Lower leg skin (tissue), 4 donors: ENCODE measurements around the gene USP35. TPM values are rescaled to one million over a fixed set of nuclear protein-coding genes. Genes with fewer than 3 reads are reported as not detected.
A peak's percentile ranks its signal among the peaks of the same experiment; 100 is the strongest.
"Not testable (repeated sequence)": the region's sequence is repeated elsewhere in the genome, so short reads cannot be mapped to it uniquely, and the experiment has no call there.

Experiments used
- DNase-seq, 2 donors: peaks; one replicate each; pipeline ENCODE4 v3.0.0-alpha.2; 2019; ENCODE audit warnings: low spot score in 2 of 2
- H3K4me3 ChIP-seq: fragments of 200-600 bp; sonication (generic); 2 replicates; pipeline ENCODE4 v1.5.1; 2017; ENCODE audit warnings: mild to moderate bottlenecking, low read depth; ENCODE audit not compliant: poor library complexity, severe bottlenecking
- POLR2A ChIP-seq, 2 donors: fragments of 450-650 bp; IDR thresholded peaks; one replicate each; pipeline ENCODE4 v1.6.1; 2016 to 2017; ENCODE audit warnings: antibody characterized with exemption in 2 of 2, mild to moderate bottlenecking in 1 of 2, moderate library complexity in 1 of 2
- WGBS, 2 donors: methylation state at CpG; one replicate each; pipeline ENCODE4 v1.1.5; 2018; 5-methylcytosine and 5-hydroxymethylcytosine counted together
- intact Hi-C: fragments of 100-400 bp; cut with DNase I; formaldehyde crosslinking; loops from one replicate; pipeline ENCODE4 v1.15.0; 2023; ENCODE audit warnings: low total_unique reads
- total RNA-seq, 4 donors: library from RNA; depleted of rRNA; stranded (reverse); fragments of >200 nt; gene quantifications; one replicate each; pipeline ENCODE4 v1.1.0, GENCODE V29; 2016
- TF ChIP-seq, protein P1 (sequence below), 3 donors: fragments of 450-650 bp; IDR thresholded peaks; one replicate each; pipeline ENCODE4 v1.5.1; 2016; ENCODE audit warnings: antibody characterized with exemption in 3 of 3, mild to moderate bottlenecking in 3 of 3, moderate library complexity in 2 of 3

The USP35 gene
- total RNA-seq, 4 donors from 2014 or later = 3.0 to 4.0 (median 3.5) TPM

DNA sequence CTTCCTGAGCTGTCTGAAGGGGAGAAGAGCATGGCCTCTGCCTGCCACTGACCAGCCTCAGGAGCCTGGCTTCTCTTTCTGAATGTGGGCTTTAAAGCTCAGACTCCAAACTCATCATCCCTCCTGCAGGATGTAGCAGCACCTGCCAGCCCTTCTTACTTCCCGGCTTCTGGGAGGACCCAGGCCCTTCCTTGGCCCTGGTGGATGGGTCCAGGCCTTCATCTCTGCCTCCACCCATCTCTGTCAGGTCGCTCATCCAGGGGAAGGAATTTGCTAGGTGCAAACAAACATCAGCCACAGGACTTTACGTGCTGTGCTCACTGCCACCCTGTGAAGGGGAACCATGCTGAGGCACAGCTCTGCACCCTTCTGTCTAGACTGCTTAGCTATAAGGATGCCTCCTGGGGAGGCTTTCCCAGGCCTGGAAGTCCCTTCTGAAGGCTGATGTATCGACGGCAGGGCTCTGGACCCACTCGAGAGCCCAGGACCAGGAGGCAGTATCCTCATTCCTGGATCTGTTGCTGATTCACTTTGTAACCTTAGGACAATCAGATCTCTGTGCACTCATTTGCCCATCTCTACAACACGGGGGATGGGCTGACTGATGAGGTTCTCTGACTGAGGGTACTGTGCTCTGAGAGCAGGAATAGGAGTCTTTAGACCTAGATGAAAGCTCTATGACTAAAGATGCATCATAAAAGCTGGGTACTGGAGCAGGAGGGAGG lies 30.9 kb downstream of the USP35 start:
- no peak overlapping the region for H3K4me3 ChIP-seq
- DNase-seq = peak in 1 of 2 donors; percentile 36
- WGBS, 2 donors = 94% methylated on average over 7 of the region's 7 CpGs
- intact Hi-C loops = loop anchor here (10.0 kb wide), 1 partner anchor 345 kb away; no protein-coding TSS in a partner anchor
- TF ChIP-seq, protein P1, sequence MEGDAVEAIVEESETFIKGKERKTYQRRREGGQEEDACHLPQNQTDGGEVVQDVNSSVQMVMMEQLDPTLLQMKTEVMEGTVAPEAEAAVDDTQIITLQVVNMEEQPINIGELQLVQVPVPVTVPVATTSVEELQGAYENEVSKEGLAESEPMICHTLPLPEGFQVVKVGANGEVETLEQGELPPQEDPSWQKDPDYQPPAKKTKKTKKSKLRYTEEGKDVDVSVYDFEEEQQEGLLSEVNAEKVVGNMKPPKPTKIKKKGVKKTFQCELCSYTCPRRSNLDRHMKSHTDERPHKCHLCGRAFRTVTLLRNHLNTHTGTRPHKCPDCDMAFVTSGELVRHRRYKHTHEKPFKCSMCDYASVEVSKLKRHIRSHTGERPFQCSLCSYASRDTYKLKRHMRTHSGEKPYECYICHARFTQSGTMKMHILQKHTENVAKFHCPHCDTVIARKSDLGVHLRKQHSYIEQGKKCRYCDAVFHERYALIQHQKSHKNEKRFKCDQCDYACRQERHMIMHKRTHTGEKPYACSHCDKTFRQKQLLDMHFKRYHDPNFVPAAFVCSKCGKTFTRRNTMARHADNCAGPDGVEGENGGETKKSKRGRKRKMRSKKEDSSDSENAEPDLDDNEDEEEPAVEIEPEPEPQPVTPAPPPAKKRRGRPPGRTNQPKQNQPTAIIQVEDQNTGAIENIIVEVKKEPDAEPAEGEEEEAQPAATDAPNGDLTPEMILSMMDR (IDR thresholded peaks at IDR 0.05) = no peak
- no peak for TF ChIP-seq POLR2A (IDR thresholded peaks at IDR 0.05)

DNA sequence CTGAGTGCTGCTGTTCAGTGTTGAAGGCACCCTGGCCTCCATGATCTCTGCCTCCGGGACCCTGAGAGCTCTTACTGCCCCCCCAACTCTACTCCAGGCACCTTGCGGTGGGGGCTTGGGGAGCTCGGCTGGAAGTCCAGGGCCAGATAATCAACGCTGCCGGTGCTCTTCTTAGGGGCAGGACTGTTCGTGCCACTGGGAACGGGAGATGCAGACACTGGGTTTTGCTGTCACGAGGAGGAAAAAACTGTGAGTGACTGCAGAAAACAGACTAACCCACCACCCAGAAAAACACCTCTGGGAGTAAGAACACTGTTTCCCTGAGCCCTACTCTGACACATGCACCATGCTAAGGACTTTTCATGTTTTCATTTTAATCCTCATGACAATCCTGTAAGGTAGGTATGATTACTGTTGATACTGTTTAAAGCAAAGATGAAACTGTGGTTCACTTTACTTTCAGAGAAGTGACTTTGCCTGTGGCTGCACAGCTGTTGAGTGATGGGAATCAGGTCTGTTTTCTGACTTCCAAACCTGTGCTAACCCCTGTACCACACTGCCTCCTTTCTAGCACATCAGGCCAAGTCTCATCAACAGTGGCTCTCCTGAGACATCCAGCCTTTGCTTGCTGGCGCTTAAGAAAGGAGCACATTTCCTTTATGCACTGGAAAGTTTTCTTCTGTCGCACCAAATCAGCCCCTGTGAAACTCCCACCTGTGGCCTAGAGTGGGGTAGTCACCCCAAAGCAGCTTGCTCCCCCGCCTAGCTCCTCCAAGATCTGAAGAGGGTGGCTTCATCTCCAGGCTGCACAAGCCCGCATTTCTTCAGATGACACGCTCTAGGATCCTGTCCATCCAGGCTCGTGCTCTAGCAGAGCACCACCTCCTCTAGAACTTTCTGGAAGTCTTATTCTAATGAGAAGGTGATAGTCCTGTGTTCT lies 31.8 kb downstream of the USP35 start:
- DNase-seq = peak in 1 of 2 donors; percentile 68
- intact Hi-C loops = loop anchor here (10.0 kb wide), 1 partner anchor 344 kb away; no protein-coding TSS in a partner anchor
- H3K4me3 ChIP-seq = no peak overlapping the region
- TF ChIP-seq POLR2A (IDR thresholded peaks at IDR 0.05) = no peak
- TF ChIP-seq, protein P1 (IDR thresholded peaks at IDR 0.05) = no peak
- 95 to 97% methylated on average over 13 to 14 of the region's 14 CpGs for WGBS, 2 donors

DNA sequence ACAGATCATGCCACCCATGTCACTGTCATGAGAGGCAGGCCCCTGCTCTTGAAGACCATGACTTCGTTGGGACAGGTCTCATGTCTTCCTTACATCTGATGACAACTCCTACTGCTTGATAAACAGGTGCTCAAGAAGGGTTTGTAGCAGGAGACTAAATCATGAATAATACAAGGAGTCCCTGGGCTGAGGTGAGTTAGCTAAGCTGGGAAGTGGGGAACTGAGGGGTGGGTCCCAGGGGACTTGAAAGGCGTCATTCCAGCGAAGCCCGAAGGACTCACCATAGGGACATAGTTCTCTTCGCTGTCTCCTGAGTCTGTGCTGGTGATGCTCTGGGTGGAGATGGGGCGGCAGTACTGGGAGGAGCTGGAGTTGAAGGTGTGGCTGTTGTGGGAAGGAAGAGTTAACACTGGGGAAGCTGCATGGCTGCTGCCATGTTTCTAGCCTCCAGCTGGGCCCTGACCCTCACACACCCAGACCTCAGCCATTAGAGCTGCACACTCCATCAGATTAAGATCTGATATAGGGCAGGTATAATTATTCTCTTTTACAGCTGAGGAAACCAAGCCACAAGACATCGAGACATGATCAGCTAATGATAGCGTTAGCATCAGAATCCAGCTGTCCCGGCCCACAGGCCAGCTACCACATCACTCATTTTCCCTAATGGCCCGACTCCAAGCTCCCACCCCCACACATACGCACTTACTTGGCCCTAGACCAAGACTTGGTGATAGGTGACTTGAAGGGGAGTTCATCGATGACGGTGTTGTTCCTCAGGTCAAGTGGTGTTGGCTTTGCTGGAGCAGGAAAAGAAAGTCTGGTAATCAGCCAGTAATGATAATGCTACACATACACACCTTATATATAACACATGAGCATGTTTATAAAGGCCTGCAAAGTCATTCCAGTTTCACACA lies 32.9 kb downstream of the USP35 start:
- intact Hi-C loops = loop anchor here (10.0 kb wide), 1 partner anchor 343 kb away; no protein-coding TSS in a partner anchor
- WGBS, 2 donors = 86 to 89% methylated on average over 13 of the region's 13 CpGs
- H3K4me3 ChIP-seq = no peak overlapping the region
- no peak for TF ChIP-seq POLR2A (IDR thresholded peaks at IDR 0.05)
- TF ChIP-seq, protein P1 (IDR thresholded peaks at IDR 0.05) = no peak
- no peak for DNase-seq

DNA sequence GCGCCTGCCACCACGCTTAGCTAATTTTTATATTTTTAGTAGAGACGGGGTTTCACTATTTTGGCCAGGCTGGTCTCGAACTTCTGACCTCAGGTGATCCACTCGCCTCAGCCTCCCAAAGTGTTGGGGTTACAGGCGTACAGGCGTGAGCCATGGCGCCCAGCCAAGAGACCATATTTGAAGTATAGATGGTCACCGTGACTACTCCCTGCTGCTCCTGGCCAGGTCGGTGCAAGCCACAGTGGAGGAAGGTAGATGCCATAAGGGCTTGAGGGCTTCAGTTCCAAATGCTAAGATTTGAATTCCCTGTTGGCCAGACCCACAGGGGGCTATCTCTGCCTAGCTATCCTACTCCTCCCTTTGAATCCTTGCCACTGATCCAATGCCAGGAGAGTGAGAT lies 34.0 kb downstream of the USP35 start:
- 78 to 86% methylated on average over 10 of the region's 10 CpGs for WGBS, 2 donors
- H3K4me3 ChIP-seq, DNase-seq: not testable (repeated sequence)
- intact Hi-C loops = loop anchor here (10.0 kb wide), 1 partner anchor 342 kb away; no protein-coding TSS in a partner anchor

DNA sequence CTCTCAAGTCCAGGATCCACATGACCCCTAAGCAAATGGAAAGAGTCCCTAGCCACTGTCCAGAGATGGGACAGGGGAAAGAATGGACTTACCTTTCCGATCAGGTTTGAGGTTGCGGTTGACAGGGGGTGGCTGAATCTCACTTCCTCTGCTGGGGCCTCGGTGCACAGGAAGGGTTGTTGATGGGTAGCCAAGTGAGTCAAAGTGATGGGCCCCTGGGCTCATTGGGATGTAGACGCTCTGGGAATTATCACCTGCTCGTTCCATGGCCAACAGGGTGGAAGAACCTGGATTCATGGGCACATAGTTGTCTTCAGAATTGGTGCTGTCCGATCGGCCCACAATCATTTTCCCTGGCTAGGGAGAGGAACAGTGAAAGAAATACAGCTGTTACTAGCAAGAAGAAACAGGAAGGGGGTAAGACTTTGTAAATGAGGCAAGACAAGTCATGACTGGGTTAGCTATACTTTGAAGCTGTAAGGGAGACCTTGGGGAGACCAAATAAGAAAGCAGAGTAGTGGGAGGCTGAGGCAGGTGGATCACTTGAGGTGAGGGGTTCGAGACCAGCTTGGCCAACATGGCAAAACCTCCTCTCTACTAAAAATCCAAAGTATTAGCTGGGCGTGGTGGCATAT lies 34.7 kb downstream of the USP35 start:
- WGBS, 2 donors = 90 to 93% methylated on average over 9 of the region's 9 CpGs
- no peak overlapping the region for H3K4me3 ChIP-seq
- intact Hi-C loops = loop anchor here (10.0 kb wide), 1 partner anchor 341 kb away; no protein-coding TSS in a partner anchor
- DNase-seq = no peak
- no peak for TF ChIP-seq POLR2A (IDR thresholded peaks at IDR 0.05)
- TF ChIP-seq, protein P1 (IDR thresholded peaks at IDR 0.05) = no peak
